GM21619 (cell line): ENCODE data around the gene EPB41L4A.
"Not testable (repeated sequence)": the region's sequence is repeated elsewhere in the genome, so short reads cannot be mapped to it uniquely, and the experiment has no call there.

Experiments used
- ATAC-seq: cut with Tn5 transposase; IDR thresholded peaks from one replicate; pipeline ENCODE4 v1.9.1; 2021; ENCODE audit not compliant: unreplicated experiment

Gene EPB41L4A

GRCh38 chr5:112419164-112419985, at the start of gene EPB41L4A:
Gene EPB41L4A (minus strand): TSS chr5:112419277. CDS start chr5:112419039, 238 bp downstream.
- peak; percentile 20 for ATAC-seq

- no peak for ATAC-seq
These were observed 48.4 kb upstream of the EPB41L4A start for GRCh38 chr5:112467485-112467884.

- not testable (repeated sequence) for ATAC-seq
These were observed 47.2 kb upstream of the EPB41L4A start for GRCh38 chr5:112466261-112466660.

GRCh38 chr5:112447187-112447760, 28.2 kb upstream of the EPB41L4A start:
- not testable (repeated sequence) for ATAC-seq

- no peak for ATAC-seq
These were observed 26.7 kb upstream of the EPB41L4A start for GRCh38 chr5:112445626-112446350.

GRCh38 chr5:112443932-112444331, 24.9 kb upstream of the EPB41L4A start:
- not testable (repeated sequence) for ATAC-seq

- no peak for ATAC-seq
These were observed 21.0 kb upstream of the EPB41L4A start for GRCh38 chr5:112440031-112440430.

GRCh38 chr5:112436144-112436543, 17.1 kb upstream of the EPB41L4A start:
- no peak for ATAC-seq

- no peak for ATAC-seq
These were observed 15.6 kb upstream of the EPB41L4A start for GRCh38 chr5:112434641-112435040.

- not testable (repeated sequence) for ATAC-seq
These were observed 7.1 kb upstream of the EPB41L4A start for GRCh38 chr5:112426202-112426601.

- ATAC-seq, result peak; percentile 81
These were observed 1.1 kb upstream of the EPB41L4A start for GRCh38 chr5:112419986-112420864.

- no peak for ATAC-seq
These were observed 366 bp downstream of the EPB41L4A start for GRCh38 chr5:112418659-112419163.

GRCh38 chr5:112417931-112418658, 982 bp downstream of the EPB41L4A start:
- peak; percentile 37 for ATAC-seq

- ATAC-seq, result no peak
These were observed 3.5 kb downstream of the EPB41L4A start for GRCh38 chr5:112415552-112415951.

- no peak for ATAC-seq
These were observed 5.5 kb downstream of the EPB41L4A start for GRCh38 chr5:112413611-112414010.

- no peak for ATAC-seq
These were observed 6.7 kb downstream of the EPB41L4A start for GRCh38 chr5:112412346-112412745.

GRCh38 chr5:112411903-112412302, 7.2 kb downstream of the EPB41L4A start:
- no peak for ATAC-seq

GRCh38 chr5:112407666-112408065, 11.4 kb downstream of the EPB41L4A start:
- no peak for ATAC-seq

GRCh38 chr5:112407240-112407639, 11.8 kb downstream of the EPB41L4A start:
- ATAC-seq, result no peak

- no peak for ATAC-seq
These were observed 16.0 kb downstream of the EPB41L4A start for GRCh38 chr5:112403069-112403468.
